ENCODE data around the gene FADS2. TPM values are rescaled to one million over a fixed set of nuclear protein-coding genes. Genes with fewer than 3 reads are reported as not detected.
A peak's percentile ranks its signal among the peaks of the same experiment; 100 is the strongest.

The FADS2 gene
- total and polyA plus RNA-seq, 9 of the 15 experiments (the other 6 are each of a cell fraction or from before 2014, with no cell fraction given): 2.9 to 42.8 (median 16.2) TPM

DNA sequence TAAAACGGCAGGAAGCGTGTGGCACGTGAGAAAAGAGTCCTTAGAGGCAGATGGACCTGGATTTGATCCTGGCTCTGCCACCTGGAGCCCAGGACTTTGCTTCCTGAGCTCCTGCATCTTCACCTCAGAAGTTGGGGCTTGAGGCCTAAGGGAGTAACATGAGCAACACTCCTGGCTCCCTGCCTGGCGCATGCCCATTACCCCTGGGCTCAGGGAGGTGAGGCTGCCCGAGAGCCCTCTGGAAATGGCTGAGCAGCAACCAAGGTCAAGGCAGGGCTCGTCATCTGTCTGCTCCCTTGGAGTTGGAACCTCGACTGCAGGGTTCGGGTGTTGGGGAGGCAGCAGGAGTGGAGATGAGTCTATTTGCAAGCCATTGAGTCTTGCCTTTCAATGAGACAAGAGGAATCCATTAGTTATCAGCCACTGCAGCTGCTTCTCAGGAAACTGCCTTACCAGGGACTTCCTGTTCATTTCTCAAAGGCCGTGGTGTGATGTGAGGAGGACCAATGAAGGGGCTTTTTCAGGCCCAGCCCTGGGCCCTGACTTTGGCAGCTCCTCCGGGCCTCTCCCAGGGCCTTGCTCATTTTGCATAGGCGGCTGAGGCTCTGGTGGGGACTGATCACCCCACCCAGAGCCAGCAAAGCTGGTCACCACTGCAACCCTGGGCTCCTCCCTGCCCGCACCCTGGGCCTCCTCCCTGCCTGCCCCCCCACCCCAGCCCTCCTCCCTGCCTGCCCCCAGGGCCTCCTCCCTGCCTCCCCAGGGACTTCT is 6.4 kb downstream of the FADS2 start (continued):
- TF ChIP-seq, protein P1, sequence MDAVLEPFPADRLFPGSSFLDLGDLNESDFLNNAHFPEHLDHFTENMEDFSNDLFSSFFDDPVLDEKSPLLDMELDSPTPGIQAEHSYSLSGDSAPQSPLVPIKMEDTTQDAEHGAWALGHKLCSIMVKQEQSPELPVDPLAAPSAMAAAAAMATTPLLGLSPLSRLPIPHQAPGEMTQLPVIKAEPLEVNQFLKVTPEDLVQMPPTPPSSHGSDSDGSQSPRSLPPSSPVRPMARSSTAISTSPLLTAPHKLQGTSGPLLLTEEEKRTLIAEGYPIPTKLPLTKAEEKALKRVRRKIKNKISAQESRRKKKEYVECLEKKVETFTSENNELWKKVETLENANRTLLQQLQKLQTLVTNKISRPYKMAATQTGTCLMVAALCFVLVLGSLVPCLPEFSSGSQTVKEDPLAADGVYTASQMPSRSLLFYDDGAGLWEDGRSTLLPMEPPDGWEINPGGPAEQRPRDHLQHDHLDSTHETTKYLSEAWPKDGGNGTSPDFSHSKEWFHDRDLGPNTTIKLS (IDR thresholded peaks at IDR 0.05; ENCODE audit: borderline replicate concordance, low read depth): peak; percentile 50; the same call in 1 of the 2 replicates
- TF ChIP-seq ZNF668 (CRISPR knock-in tag; IDR thresholded peaks at IDR 0.05) (peak; percentile 71; the same call in 1 of the 2 replicates), NCOR1 (IDR thresholded peaks at IDR 0.05) (peak; percentile 75), MNT (conservative IDR thresholded peaks at IDR 0.05) (0 out of 4 replicates have a peak, but pooled peaks of 1 of the 2 experiments have one; percentile 3), NRF1 (conservative IDR thresholded peaks at IDR 0.05 in 1 of 2, IDR thresholded peaks at IDR 0.05 in 1 of 2) (peak; percentile 74 to 77), CHD1 (IDR thresholded peaks at IDR 0.05; ENCODE audit: low read length) (no peak), BACH1 (tag; IDR thresholded peaks at IDR 0.05) (peak; percentile 67; the same call in 1 of the 2 replicates)
- TF ChIP-seq, protein P2, sequence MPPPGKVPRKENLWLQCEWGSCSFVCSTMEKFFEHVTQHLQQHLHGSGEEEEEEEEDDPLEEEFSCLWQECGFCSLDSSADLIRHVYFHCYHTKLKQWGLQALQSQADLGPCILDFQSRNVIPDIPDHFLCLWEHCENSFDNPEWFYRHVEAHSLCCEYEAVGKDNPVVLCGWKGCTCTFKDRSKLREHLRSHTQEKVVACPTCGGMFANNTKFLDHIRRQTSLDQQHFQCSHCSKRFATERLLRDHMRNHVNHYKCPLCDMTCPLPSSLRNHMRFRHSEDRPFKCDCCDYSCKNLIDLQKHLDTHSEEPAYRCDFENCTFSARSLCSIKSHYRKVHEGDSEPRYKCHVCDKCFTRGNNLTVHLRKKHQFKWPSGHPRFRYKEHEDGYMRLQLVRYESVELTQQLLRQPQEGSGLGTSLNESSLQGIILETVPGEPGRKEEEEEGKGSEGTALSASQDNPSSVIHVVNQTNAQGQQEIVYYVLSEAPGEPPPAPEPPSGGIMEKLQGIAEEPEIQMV (tag; conservative IDR thresholded peaks at IDR 0.05; ENCODE audit: low read depth): 0 out of 2 replicates have a peak, but pooled peaks have one; percentile 57
- TF ChIP-seq, protein P3, sequence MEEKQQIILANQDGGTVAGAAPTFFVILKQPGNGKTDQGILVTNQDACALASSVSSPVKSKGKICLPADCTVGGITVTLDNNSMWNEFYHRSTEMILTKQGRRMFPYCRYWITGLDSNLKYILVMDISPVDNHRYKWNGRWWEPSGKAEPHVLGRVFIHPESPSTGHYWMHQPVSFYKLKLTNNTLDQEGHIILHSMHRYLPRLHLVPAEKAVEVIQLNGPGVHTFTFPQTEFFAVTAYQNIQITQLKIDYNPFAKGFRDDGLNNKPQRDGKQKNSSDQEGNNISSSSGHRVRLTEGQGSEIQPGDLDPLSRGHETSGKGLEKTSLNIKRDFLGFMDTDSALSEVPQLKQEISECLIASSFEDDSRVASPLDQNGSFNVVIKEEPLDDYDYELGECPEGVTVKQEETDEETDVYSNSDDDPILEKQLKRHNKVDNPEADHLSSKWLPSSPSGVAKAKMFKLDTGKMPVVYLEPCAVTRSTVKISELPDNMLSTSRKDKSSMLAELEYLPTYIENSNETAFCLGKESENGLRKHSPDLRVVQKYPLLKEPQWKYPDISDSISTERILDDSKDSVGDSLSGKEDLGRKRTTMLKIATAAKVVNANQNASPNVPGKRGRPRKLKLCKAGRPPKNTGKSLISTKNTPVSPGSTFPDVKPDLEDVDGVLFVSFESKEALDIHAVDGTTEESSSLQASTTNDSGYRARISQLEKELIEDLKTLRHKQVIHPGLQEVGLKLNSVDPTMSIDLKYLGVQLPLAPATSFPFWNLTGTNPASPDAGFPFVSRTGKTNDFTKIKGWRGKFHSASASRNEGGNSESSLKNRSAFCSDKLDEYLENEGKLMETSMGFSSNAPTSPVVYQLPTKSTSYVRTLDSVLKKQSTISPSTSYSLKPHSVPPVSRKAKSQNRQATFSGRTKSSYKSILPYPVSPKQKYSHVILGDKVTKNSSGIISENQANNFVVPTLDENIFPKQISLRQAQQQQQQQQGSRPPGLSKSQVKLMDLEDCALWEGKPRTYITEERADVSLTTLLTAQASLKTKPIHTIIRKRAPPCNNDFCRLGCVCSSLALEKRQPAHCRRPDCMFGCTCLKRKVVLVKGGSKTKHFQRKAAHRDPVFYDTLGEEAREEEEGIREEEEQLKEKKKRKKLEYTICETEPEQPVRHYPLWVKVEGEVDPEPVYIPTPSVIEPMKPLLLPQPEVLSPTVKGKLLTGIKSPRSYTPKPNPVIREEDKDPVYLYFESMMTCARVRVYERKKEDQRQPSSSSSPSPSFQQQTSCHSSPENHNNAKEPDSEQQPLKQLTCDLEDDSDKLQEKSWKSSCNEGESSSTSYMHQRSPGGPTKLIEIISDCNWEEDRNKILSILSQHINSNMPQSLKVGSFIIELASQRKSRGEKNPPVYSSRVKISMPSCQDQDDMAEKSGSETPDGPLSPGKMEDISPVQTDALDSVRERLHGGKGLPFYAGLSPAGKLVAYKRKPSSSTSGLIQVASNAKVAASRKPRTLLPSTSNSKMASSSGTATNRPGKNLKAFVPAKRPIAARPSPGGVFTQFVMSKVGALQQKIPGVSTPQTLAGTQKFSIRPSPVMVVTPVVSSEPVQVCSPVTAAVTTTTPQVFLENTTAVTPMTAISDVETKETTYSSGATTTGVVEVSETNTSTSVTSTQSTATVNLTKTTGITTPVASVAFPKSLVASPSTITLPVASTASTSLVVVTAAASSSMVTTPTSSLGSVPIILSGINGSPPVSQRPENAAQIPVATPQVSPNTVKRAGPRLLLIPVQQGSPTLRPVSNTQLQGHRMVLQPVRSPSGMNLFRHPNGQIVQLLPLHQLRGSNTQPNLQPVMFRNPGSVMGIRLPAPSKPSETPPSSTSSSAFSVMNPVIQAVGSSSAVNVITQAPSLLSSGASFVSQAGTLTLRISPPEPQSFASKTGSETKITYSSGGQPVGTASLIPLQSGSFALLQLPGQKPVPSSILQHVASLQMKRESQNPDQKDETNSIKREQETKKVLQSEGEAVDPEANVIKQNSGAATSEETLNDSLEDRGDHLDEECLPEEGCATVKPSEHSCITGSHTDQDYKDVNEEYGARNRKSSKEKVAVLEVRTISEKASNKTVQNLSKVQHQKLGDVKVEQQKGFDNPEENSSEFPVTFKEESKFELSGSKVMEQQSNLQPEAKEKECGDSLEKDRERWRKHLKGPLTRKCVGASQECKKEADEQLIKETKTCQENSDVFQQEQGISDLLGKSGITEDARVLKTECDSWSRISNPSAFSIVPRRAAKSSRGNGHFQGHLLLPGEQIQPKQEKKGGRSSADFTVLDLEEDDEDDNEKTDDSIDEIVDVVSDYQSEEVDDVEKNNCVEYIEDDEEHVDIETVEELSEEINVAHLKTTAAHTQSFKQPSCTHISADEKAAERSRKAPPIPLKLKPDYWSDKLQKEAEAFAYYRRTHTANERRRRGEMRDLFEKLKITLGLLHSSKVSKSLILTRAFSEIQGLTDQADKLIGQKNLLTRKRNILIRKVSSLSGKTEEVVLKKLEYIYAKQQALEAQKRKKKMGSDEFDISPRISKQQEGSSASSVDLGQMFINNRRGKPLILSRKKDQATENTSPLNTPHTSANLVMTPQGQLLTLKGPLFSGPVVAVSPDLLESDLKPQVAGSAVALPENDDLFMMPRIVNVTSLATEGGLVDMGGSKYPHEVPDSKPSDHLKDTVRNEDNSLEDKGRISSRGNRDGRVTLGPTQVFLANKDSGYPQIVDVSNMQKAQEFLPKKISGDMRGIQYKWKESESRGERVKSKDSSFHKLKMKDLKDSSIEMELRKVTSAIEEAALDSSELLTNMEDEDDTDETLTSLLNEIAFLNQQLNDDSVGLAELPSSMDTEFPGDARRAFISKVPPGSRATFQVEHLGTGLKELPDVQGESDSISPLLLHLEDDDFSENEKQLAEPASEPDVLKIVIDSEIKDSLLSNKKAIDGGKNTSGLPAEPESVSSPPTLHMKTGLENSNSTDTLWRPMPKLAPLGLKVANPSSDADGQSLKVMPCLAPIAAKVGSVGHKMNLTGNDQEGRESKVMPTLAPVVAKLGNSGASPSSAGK (IDR thresholded peaks at IDR 0.05): peak; percentile 77
